Measurements from ENCODE around the gene CDK10.
"Not testable (repeated sequence)": the region's sequence is repeated elsewhere in the genome, so short reads cannot be mapped to it uniquely, and the experiment has no call there.

CDK10 gene

GRCh38 chr16:89667000-89667399, 19.5 kb upstream of the CDK10 start:
- H3K4me3 ChIP-seq (ENCODE audit: low read length); H3K9ac ChIP-seq (ENCODE audit: low read length); H3K27ac ChIP-seq (ENCODE audit: low read length); H3K4me2 ChIP-seq (ENCODE audit: low read length); H3K79me2 ChIP-seq (ENCODE audit: low read length); H3K4me1 ChIP-seq (ENCODE audit: low read length); H3K27me3 ChIP-seq (ENCODE audit: low read depth, low read length); H2AFZ ChIP-seq (ENCODE audit: low read depth, low read length); H4K20me1 ChIP-seq (ENCODE audit: insufficient read depth, low read length); H3K9me3 ChIP-seq (ENCODE audit: insufficient read depth, low read length); H3K36me3 ChIP-seq (replicated peaks; ENCODE audit: low read depth, low read length): not testable (repeated sequence)
- TF ChIP-seq, protein P1, sequence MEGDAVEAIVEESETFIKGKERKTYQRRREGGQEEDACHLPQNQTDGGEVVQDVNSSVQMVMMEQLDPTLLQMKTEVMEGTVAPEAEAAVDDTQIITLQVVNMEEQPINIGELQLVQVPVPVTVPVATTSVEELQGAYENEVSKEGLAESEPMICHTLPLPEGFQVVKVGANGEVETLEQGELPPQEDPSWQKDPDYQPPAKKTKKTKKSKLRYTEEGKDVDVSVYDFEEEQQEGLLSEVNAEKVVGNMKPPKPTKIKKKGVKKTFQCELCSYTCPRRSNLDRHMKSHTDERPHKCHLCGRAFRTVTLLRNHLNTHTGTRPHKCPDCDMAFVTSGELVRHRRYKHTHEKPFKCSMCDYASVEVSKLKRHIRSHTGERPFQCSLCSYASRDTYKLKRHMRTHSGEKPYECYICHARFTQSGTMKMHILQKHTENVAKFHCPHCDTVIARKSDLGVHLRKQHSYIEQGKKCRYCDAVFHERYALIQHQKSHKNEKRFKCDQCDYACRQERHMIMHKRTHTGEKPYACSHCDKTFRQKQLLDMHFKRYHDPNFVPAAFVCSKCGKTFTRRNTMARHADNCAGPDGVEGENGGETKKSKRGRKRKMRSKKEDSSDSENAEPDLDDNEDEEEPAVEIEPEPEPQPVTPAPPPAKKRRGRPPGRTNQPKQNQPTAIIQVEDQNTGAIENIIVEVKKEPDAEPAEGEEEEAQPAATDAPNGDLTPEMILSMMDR (IDR thresholded peaks at IDR 0.05; ENCODE audit: low read depth, low read length), result peak; percentile 27

- Histone ChIP-seq H4K20me1 (ENCODE audit: insufficient read depth, low read length) (no peaks in the 10 kb centered on the region), H3K36me3 (replicated peaks; ENCODE audit: low read depth, low read length) (peaks cover 2% of the 10 kb centered on the region), H3K27ac (ENCODE audit: low read length) (no peak overlapping the region), H3K27me3 (ENCODE audit: low read depth, low read length) (no peaks in the 10 kb centered on the region), H3K4me1 (ENCODE audit: low read length) (no peaks in the 10 kb centered on the region), H3K9ac (ENCODE audit: low read length) (no peak overlapping the region), H3K9me3 (ENCODE audit: insufficient read depth, low read length) (no peaks in the 10 kb centered on the region), H3K79me2 (ENCODE audit: low read length) (no peaks in the 10 kb centered on the region), H2AFZ (ENCODE audit: low read depth, low read length) (no peak overlapping the region), H3K4me2 (ENCODE audit: low read length) (no peak overlapping the region), H3K4me3 (ENCODE audit: low read length) (no peak overlapping the region)
- TF ChIP-seq, protein P1 (IDR thresholded peaks at IDR 0.05; ENCODE audit: low read depth, low read length), result no peak
- no peak for TF ChIP-seq EZH2phosphoT487 (IDR thresholded peaks at IDR 0.05; ENCODE audit: low read depth)
These were observed 18.9 kb upstream of the CDK10 start for GRCh38 chr16:89667633-89668032.

GRCh38 chr16:89668790-89669158, 17.7 kb upstream of the CDK10 start:
- Histone ChIP-seq H3K27me3 (ENCODE audit: low read depth, low read length) (no peaks in the 10 kb centered on the region), H4K20me1 (ENCODE audit: insufficient read depth, low read length) (no peaks in the 10 kb centered on the region), H3K9ac (ENCODE audit: low read length) (no peak overlapping the region), H3K36me3 (replicated peaks; ENCODE audit: low read depth, low read length) (peaks cover 2% of the 10 kb centered on the region), H3K4me1 (ENCODE audit: low read length) (no peaks in the 10 kb centered on the region), H3K4me3 (ENCODE audit: low read length) (no peak overlapping the region), H3K4me2 (ENCODE audit: low read length) (no peak overlapping the region), H3K9me3 (ENCODE audit: insufficient read depth, low read length) (no peaks in the 10 kb centered on the region), H2AFZ (ENCODE audit: low read depth, low read length) (no peak overlapping the region), H3K79me2 (ENCODE audit: low read length) (no peaks in the 10 kb centered on the region), H3K27ac (ENCODE audit: low read length) (no peak overlapping the region)
- TF ChIP-seq, protein P1 (IDR thresholded peaks at IDR 0.05; ENCODE audit: low read depth, low read length), result no peak
- no peak for TF ChIP-seq EZH2phosphoT487 (IDR thresholded peaks at IDR 0.05; ENCODE audit: low read depth)

DNA sequence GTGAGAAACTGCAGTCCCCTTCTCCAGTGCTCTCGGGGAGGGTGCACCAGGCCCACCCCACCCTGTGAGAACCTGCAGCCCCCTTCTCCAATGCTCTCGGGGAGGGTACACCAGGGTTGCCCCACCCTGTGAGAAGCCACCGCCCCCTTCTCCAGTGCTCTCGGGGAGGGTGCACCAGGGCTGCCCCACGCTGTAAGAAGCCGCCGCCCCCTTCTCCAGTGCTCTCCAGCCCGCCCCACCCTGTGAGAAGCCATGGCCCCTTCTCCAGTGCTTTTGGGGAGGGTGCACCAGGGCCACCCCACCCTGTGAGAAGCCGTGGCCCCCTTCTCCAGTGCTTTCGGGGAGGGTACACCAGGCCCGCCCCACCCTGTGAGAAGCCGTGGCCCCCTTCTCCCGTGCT, 16.7 kb upstream of the CDK10 start:
- no peaks in the 10 kb centered on the region for H4K20me1 ChIP-seq (ENCODE audit: insufficient read depth, low read length)
- H3K79me2 ChIP-seq (ENCODE audit: low read length), result no peaks in the 10 kb centered on the region
- H3K9ac ChIP-seq (ENCODE audit: low read length), result no peak overlapping the region
- no peak overlapping the region for H2AFZ ChIP-seq (ENCODE audit: low read depth, low read length)
- H3K27me3 ChIP-seq (ENCODE audit: low read depth, low read length), result no peaks in the 10 kb centered on the region
- H3K27ac ChIP-seq (ENCODE audit: low read length), result no peak overlapping the region
- no peak for TF ChIP-seq EZH2phosphoT487 (IDR thresholded peaks at IDR 0.05; ENCODE audit: low read depth)
- TF ChIP-seq, protein P1 (IDR thresholded peaks at IDR 0.05; ENCODE audit: low read depth, low read length), result no peak
- H3K36me3 ChIP-seq (replicated peaks; ENCODE audit: low read depth, low read length), result peaks cover 2% of the 10 kb centered on the region
- H3K4me3 ChIP-seq (ENCODE audit: low read length), result no peak overlapping the region
- H3K9me3 ChIP-seq (ENCODE audit: insufficient read depth, low read length), result no peaks in the 10 kb centered on the region
- H3K4me2 ChIP-seq (ENCODE audit: low read length), result no peak overlapping the region
- H3K4me1 ChIP-seq (ENCODE audit: low read length), result no peaks in the 10 kb centered on the region

Data from OCI-LY3 (cell line).